MCF 10A (cell line): ENCODE data around the gene ARCN1. TPM values are rescaled to one million over a fixed set of nuclear protein-coding genes. Genes with fewer than 3 reads are reported as not detected.

ENCODE experiments used
- BruUV-seq: library from RNA; stranded (reverse); fragments of 400-500 nt; replicated peaks from 2 replicates; lab custom pipeline; 2021; lab: Mats Ljungman, UMichigan
- CTCF ChIA-PET: fragments of 300-600 bp; sonication (Branson Sonifier 250); formaldehyde crosslinking; extraction: SDS; loops from one replicate; lab custom pipeline; 2021; ENCODE audit warnings: antibody characterized with exemption, inconsistent platforms; lab: Yijun Ruan, JAX
- POLR2A ChIA-PET: fragments of 300-600, 350-650 bp; sonication (Branson Sonifier 250); formaldehyde crosslinking; extraction: SDS; loops from one replicate; lab custom pipeline; 2020; ENCODE audit warnings: antibody characterized with exemption, inconsistent platforms; lab: Yijun Ruan, JAX
- DNase-seq: peaks from one replicate; pipeline ENCODE4 v3.0.0-alpha.2; 2018; ENCODE audit not compliant: unreplicated experiment
- H3K27ac Mint-ChIP-seq: one replicate; pipeline ENCODE4 v1.8.0; 2022; ENCODE audit warnings: mild to moderate bottlenecking, low read depth, mixed read lengths; ENCODE audit not compliant: unreplicated experiment
- H3K27me3 Mint-ChIP-seq: one replicate; pipeline ENCODE4 v1.8.0; 2022; ENCODE audit warnings: mixed read lengths; ENCODE audit not compliant: insufficient read depth, unreplicated experiment
- H3K36me3 Mint-ChIP-seq: one replicate; pipeline ENCODE4 v1.8.0; 2022; ENCODE audit warnings: mild to moderate bottlenecking, moderate library complexity, mixed read lengths; ENCODE audit not compliant: insufficient read depth, unreplicated experiment
- H3K4me1 Mint-ChIP-seq: one replicate; pipeline ENCODE4 v1.8.0; 2022; ENCODE audit warnings: mixed read lengths; ENCODE audit not compliant: insufficient read depth, unreplicated experiment
- H3K4me3 Mint-ChIP-seq: one replicate; pipeline ENCODE4 v1.8.0; 2022; ENCODE audit warnings: mild to moderate bottlenecking, moderate library complexity, mixed read lengths; ENCODE audit not compliant: unreplicated experiment
- H3K9me3 Mint-ChIP-seq: one replicate; pipeline ENCODE4 v1.8.0; 2022; ENCODE audit warnings: mixed read lengths; ENCODE audit not compliant: unreplicated experiment
- CTCF ChIP-seq: fragments of 200-600 bp; IDR thresholded peaks from one replicate; pipeline ENCODE4 v1.8.0; 2022; ENCODE audit warnings: antibody characterized with exemption, mild to moderate bottlenecking; ENCODE audit not compliant: unreplicated experiment
- intact Hi-C: fragments of 100-400 bp; cut with micrococcal nuclease; formaldehyde crosslinking; loops from 2 replicates; pipeline ENCODE4 v1.14.1; 2022
- total RNA-seq: library from RNA; stranded (reverse); gene quantifications from 2 replicates; pipeline ENCODE4 v1.2.3, GENCODE V29; 2022

The ARCN1 gene
- total RNA-seq, 1 experiment from 2014 or later: 164 TPM

- ChIA-PET CTCF (interaction anchor here (0.6 to 1.6 kb wide), 5 partner anchors 10 to 49 kb away, joined by 3 to 6 read pairs (median 4); no protein-coding TSS in a partner anchor), POLR2A (interaction anchor here (0.6 to 1.6 kb wide), 2 partner anchors 11 to 21 kb away, joined by 4 to 5 read pairs; no protein-coding TSS in a partner anchor)
- peaks cover 58% of the 10 kb centered on the region for H3K36me3 Mint-ChIP-seq
- H3K4me3 Mint-ChIP-seq: no peak overlapping the region
- H3K9me3 Mint-ChIP-seq: no peaks in the 10 kb centered on the region
- intact Hi-C loops: no loop called here
- no peak for TF ChIP-seq CTCF
- H3K27ac Mint-ChIP-seq: no peak overlapping the region
- no peaks in the 10 kb centered on the region for H3K27me3 Mint-ChIP-seq
- no peak for DNase-seq
- peaks cover 9% of the 10 kb centered on the region for H3K4me1 Mint-ChIP-seq
- no TSS peak for BruUV-seq
These were observed 71.8 kb downstream of the ARCN1 start for GRCh38 chr11:118643995-118644345.

- Mint-ChIP-seq H3K36me3 (peaks cover 63% of the 10 kb centered on the region), H3K4me1 (peaks cover 9% of the 10 kb centered on the region), H3K9me3 (no peaks in the 10 kb centered on the region), H3K4me3 (no peak overlapping the region), H3K27me3 (no peaks in the 10 kb centered on the region), H3K27ac (no peak overlapping the region)
- no peak for DNase-seq
- TF ChIP-seq CTCF: no peak
- BruUV-seq: no TSS peak
- ChIA-PET POLR2A (interaction anchor here (0.6 to 1.6 kb wide), 2 partner anchors 12 to 21 kb away, joined by 4 to 5 read pairs; no protein-coding TSS in a partner anchor), CTCF (interaction anchor here (0.6 to 1.6 kb wide), 4 partner anchors 11 to 49 kb away, joined by 3 to 6 read pairs (median 4); no protein-coding TSS in a partner anchor)
- intact Hi-C loops: no loop called here
These were observed 72.3 kb downstream of the ARCN1 start for GRCh38 chr11:118644496-118644895.

GRCh38 chr11:118645066-118645715 lies 73.0 kb downstream of the ARCN1 start:
- TF ChIP-seq CTCF: no peak
- no peak for DNase-seq
- peaks cover 67% of the 10 kb centered on the region for H3K36me3 Mint-ChIP-seq
- BruUV-seq: no TSS peak
- no peak overlapping the region for H3K27ac Mint-ChIP-seq
- CTCF ChIA-PET: interaction anchor here (0.6 to 2.1 kb wide), 5 partner anchors 10 to 276 kb away, joined by 3 to 8 read pairs (median 4); no protein-coding TSS in a partner anchor
- peaks cover 9% of the 10 kb centered on the region for H3K4me1 Mint-ChIP-seq
- no peaks in the 10 kb centered on the region for H3K9me3 Mint-ChIP-seq
- no peak overlapping the region for H3K4me3 Mint-ChIP-seq
- no peaks in the 10 kb centered on the region for H3K27me3 Mint-ChIP-seq
- intact Hi-C loops: no loop called here
- POLR2A ChIA-PET: interaction anchor here (1.6 kb wide), 2 partner anchors 10 to 22 kb away, joined by 3 to 5 read pairs; no protein-coding TSS in a partner anchor

- no peak for TF ChIP-seq CTCF
- H3K4me3 Mint-ChIP-seq: no peak overlapping the region
- no peaks in the 10 kb centered on the region for H3K27me3 Mint-ChIP-seq
- H3K4me1 Mint-ChIP-seq: peaks cover 8% of the 10 kb centered on the region
- ChIA-PET POLR2A (interaction anchor here (1.6 kb wide), 1 partner anchor 9 kb away, joined by 3 read pairs; no protein-coding TSS in a partner anchor), CTCF (interaction anchor here (0.6 to 2.1 kb wide), 3 partner anchors 12 to 428 kb away, joined by 3 to 8 read pairs (median 3); no protein-coding TSS in a partner anchor)
- no peak for DNase-seq
- peaks cover 78% of the 10 kb centered on the region for H3K36me3 Mint-ChIP-seq
- no peaks in the 10 kb centered on the region for H3K9me3 Mint-ChIP-seq
- intact Hi-C loops: no loop called here
- H3K27ac Mint-ChIP-seq: no peak overlapping the region
- no TSS peak for BruUV-seq
These were observed 74.2 kb downstream of the ARCN1 start for GRCh38 chr11:118646393-118646792.
